NCI-H524 (cell line): ENCODE results near the gene OR2H2.

ENCODE experiments used
- DNase-seq, 2 experiments: peaks; one replicate each; lab custom pipeline; 2025; lab: John Stamatoyannopoulos, UW

Gene OR2H2

GRCh38 chr6:29584821-29585220 lies at the start of gene OR2H2:
Gene OR2H2 (plus strand): TSS chr6:29585121. CDS start chr6:29587945, 2,824 bp downstream.
- DNase-seq: peak in 1 of 2 experiments; percentile 15

GRCh38 chr6:29537714-29538403 lies 47.1 kb upstream of the OR2H2 start:
- DNase-seq: no peak

- DNase-seq: no peak
Measured at GRCh38 chr6:29547573-29547972, 37.3 kb upstream of the OR2H2 start.

- peak in 1 of 2 experiments; percentile 4 for DNase-seq
Measured at GRCh38 chr6:29552512-29553051, 32.3 kb upstream of the OR2H2 start.

GRCh38 chr6:29553268-29554057 lies 31.5 kb upstream of the OR2H2 start:
- peak in 1 of 2 experiments; percentile 15 for DNase-seq

GRCh38 chr6:29554764-29555163 lies 30.2 kb upstream of the OR2H2 start:
- no peak for DNase-seq

GRCh38 chr6:29557320-29557719 lies 27.6 kb upstream of the OR2H2 start:
- DNase-seq: no peak

- no peak for DNase-seq
Measured at GRCh38 chr6:29558439-29559079, 26.4 kb upstream of the OR2H2 start.

GRCh38 chr6:29559524-29560287 lies 25.2 kb upstream of the OR2H2 start, which contains the start of gene UBD:
Gene UBD (minus strand): TSS chr6:29559732. CDS start chr6:29559701, 31 bp downstream.
- no peak for DNase-seq

- no peak for DNase-seq
Measured at GRCh38 chr6:29561091-29561490, 23.8 kb upstream of the OR2H2 start.

- no peak for DNase-seq
Measured at GRCh38 chr6:29561606-29562181, 23.2 kb upstream of the OR2H2 start.

GRCh38 chr6:29563435-29563965 lies 21.4 kb upstream of the OR2H2 start:
- no peak for DNase-seq

- no peak for DNase-seq
Measured at GRCh38 chr6:29564875-29565274, 20.0 kb upstream of the OR2H2 start.

GRCh38 chr6:29566856-29567255 lies 18.1 kb upstream of the OR2H2 start:
- DNase-seq: no peak

- DNase-seq: no peak
Measured at GRCh38 chr6:29567541-29567940, 17.4 kb upstream of the OR2H2 start.

- DNase-seq: no peak
Measured at GRCh38 chr6:29567991-29568390, 16.9 kb upstream of the OR2H2 start.

GRCh38 chr6:29576056-29576455 lies 8.9 kb upstream of the OR2H2 start:
- no peak for DNase-seq

- DNase-seq: no peak
Measured at GRCh38 chr6:29577544-29577943, 7.4 kb upstream of the OR2H2 start.

- DNase-seq: peak in 1 of 2 experiments; percentile 31
Measured at GRCh38 chr6:29589423-29590048, 4.6 kb downstream of the OR2H2 start.

GRCh38 chr6:29590218-29590808 lies 5.4 kb downstream of the OR2H2 start:
- DNase-seq: no peak
